SW 1271 (cell line): ENCODE results near the gene MTCH1.

ENCODE experiments used
- DNase-seq, 2 experiments: peaks; one replicate each; lab custom pipeline; 2025; lab: John Stamatoyannopoulos, UW

The MTCH1 gene, protein sequence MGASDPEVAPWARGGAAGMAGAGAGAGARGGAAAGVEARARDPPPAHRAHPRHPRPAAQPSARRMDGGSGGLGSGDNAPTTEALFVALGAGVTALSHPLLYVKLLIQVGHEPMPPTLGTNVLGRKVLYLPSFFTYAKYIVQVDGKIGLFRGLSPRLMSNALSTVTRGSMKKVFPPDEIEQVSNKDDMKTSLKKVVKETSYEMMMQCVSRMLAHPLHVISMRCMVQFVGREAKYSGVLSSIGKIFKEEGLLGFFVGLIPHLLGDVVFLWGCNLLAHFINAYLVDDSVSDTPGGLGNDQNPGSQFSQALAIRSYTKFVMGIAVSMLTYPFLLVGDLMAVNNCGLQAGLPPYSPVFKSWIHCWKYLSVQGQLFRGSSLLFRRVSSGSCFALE

DNA sequence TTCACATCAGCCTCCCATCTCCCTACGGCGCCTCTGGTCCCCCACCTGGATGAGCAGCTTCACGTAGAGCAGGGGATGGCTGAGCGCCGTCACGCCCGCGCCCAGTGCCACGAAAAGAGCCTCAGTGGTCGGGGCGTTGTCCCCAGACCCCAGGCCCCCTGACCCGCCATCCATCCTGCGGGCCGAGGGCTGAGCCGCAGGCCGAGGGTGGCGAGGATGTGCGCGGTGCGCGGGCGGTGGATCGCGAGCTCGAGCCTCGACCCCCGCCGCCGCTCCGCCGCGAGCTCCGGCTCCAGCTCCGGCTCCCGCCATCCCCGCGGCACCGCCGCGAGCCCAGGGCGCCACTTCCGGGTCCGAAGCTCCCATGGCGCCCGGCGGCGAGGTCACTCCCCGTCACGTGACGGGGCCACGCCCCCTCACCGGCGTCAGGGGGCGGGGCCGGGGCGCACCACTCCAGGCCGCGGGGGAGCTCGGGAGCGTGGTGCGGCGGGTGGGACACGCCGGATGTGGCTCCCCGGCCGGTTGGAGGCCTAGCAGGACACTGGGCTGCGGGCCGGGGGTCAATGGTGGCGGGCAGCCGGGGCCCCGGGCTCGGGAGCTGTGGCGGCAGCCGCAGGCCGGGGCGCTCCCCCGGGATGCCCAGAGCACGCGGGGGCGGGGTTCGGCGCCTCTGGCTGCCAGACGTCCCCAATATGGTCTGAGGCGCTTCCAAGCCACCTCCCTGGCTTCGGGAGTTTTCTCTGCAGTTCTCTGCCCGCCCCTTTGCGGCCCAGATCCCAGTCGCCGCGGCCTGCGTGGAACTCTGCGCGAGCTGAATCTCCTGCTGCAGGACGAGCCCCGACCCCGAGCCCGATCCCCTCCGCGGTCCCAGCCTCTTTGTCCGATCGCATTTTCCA is at the start of gene MTCH1:
Gene MTCH1 (minus strand): TSS at position 389 of the 896 bp plus-strand sequence. CDS start 23 bp downstream, at position 366.
- DNase-seq, result peak; percentile 61 to 86

DNA sequence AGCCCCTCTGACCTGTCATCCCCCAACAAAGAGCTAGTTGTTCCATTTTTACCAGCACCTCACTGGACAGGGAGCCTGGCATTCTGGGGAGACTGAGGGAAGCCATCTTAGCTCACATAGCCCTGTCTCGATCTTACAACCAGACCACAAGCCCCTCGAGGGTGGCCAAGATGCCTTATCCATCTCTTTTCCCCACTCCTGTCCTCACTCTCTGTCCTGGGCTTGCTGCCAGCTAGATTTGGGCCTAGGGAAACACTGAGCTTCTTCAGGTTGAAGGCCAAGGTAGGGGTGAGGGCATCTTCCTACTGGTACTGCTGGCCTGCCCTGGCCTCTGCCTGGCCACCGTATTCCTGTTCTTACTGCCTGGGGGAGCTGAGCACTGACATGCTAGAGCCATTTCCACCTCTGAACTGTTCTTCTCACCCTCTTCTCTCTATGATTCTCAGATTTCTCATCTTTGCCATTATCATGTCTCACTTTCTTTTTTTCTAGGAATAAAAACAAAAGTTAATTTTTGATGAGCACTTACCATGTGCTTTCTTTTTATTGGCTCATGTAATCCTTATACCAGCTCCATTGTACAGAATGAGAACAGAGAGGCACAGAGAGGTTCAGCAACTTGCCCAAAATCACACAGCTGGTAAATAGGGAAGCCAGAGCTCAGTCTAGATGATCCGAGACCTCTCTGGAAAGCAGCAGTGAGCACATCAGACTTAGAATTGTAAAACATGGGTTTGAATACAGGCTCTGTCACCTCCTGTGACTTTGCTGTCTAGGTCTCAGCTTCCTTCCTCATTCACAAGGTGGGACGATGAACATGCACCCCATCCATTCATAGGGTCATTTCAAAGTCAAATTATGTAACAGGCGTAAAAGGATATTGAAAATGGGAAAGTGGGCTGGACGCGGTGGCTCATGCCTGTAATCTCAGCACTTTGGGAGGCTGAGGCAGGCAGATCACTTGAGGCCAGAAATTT is 48.1 kb upstream of the MTCH1 start:
- DNase-seq, result no peak

DNA sequence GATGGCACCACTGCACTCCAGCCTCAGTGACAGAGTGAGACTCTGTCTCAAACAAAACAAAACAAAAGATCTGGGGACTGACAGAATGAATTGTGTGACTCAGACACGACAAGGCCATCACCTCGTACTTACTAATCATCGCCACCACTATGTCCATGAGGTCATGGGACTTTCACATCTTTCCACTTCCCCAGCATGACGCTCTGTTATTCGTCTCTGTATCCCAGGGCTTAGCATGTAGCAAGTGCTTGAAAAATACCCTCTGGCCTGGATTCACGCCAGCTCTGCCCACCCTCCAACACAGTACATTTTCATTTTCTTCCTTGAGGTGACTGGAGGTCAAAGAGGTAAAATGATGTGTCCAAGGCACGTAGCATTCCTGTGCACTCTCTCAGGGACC is 47.3 kb upstream of the MTCH1 start:
- no peak for DNase-seq

DNA sequence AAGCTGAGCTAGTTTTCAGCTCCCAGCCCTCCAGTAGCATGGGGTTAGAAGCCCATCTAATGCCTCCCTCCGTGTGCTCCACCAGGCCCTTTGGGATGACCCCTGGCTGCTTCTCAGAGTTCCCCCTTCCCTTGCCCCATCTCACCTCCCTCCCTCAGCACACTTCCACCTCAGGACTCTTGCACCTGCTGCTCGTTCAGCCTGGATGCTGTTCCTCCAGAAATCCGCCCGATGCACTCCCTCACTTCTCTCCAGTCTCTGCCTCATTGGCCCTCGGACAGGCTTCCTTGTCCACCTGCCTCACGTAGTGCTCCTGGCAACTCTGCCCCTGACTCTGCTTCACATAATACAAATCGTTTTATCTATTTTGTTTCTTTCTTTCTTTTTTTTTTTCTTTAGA is 46.2 kb upstream of the MTCH1 start:
- no peak for DNase-seq

DNA sequence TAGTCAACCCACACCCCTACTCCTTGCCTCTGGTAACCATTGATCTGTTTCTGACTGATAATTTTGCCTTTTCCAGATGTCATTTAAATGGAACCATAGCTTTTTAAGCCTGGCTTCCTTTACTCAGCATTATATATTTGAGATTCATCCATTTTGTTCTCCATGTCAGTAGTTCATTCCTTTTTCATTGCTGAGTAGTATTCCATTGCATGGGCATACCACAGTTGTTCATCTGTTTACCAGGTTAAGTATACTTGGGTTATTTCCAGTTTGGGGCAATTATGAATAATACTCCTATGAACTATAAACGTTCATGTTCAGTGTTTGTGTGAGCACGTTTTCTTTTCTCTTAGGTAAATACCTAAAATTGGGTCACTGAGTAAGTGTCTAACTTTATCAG is 44.6 kb upstream of the MTCH1 start:
- no peak for DNase-seq

DNA sequence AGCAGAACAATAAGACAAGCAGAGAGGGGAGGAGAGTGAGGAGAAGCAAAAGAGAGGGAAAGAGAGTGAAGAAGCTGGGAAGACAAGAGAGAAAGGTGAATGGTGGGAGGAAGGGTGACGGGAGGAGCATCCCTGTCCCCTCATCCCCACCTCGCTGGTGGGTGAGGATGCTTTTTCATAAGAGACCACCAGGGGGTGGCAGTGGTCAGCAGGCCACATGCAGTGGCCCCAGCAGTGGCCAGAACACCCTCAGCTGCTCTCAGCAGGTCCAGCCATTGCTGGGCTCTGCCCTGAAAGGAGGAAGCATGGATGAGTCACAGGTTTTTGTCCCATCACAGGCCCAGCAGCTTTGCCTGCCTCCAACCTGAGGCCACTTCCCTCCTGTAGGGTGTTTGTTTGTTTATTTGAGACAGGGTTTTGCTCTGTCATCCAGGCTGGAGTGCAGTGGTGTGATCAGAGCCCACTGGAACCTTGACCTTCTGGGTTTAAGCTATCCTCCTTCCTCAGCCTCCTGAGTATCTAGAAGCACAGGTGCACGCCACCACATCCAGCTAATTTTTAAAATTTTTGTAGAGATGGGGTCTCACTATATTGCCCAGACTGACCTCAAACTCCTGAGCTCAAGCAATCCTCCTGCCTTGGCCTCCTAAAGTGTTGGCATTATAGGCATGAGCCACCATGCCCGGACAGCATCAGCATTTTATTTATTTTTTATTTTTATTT is 43.4 kb upstream of the MTCH1 start:
- DNase-seq, result peak; percentile 84 to 86

DNA sequence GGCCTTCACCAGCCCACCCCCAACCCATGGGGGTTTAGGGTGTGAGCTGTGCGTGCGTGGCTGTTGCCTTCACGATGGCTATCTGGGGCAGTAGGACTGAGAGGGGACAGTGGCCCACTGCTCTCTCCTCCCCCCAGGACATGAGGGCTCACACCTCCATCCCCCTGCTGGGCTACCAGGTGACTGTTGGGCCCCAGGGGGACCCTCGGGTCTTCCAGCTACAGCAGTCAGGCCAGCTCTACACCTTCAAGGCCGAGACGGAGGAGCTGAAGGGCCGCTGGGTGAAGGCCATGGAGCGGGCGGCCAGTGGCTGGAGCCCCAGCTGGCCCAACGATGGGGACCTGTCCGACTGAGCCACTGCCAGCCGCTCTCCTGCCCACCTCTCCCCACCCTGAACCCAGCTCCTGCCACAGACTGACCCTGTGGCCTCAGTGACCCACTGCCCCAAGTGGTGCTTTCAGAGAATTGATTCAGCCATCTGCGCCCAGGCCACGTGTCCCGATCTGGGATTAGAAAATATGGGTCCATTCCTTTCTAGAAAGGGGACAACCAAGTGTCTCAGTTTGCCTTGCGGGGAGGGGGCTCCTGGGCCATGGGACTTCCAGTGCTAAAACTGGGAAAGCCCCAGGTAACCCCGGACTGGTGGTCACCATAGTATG is 41.9 kb upstream of the MTCH1 start:
- no peak for DNase-seq

DNA sequence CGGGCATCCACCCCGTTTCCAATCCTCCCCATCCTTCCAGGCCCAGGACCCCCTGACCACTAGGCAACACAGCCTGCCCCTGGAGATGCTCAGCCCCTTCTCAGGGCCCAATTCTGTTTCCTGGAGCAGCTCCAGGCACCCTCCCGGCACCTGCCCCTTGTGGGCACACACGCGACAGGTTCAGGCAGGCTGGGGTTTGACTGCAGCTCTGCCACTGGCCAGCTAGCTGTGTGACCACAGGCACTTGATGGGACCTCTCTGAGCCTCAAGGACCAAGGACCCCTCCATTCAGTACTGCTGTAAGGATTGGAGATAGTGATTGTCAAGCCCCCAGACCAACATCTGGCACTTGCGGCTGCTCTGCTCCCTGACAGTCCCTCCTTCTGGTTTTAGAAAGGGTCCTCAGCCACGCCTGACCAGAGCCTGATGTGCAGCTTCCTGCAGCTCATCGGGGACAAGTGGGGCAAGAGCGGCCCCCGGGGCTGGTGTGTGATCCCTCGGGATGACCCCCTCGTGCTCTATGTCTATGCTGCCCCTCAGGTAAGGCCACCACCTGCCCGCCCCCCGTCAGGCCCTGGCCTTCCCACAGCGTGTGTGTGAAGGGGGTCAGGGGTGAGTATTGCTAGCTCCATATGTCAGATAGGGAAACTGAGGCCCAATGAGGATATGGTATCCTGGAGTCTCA is 41.2 kb upstream of the MTCH1 start:
- no peak for DNase-seq

DNA sequence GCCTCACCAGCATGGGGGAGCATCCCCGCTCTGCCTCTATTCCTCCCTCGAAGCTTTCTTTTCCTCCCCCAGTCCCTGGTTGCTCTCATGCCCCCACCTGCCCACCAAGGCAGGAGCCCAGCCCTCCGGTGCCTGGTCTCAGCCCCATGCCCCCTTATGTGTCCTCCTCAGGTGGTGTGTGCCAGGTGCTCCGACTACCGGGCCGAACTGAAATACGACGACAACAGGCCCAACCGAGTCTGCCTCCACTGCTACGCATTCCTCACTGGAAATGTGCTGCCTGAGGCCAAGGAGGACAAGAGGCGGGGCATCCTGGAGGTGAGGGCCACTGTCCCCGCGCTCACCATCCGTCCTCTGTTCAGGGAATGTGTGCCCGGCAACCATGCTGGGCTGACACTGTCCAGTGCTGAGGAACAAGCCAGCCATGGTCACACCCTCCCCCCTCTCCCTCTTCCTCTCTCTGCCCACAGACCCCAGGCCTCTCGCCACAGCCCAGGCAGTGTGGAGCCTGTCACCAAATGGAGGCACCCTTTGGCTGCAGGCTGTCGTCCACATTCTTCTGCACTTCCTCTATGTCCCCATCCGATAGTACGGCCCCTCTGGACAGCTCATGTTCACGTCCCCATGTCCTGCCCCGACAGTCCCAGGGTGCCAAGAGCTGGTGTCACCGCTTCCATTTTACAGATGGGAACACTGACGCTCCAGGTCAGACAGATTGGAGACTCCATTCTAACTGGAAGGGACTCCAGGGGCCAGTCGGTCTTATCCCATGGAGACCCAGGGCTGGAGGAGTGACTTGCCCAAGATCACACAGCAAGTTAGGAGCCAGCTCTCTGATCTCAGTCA is 39.8 kb upstream of the MTCH1 start:
- no peak for DNase-seq

DNA sequence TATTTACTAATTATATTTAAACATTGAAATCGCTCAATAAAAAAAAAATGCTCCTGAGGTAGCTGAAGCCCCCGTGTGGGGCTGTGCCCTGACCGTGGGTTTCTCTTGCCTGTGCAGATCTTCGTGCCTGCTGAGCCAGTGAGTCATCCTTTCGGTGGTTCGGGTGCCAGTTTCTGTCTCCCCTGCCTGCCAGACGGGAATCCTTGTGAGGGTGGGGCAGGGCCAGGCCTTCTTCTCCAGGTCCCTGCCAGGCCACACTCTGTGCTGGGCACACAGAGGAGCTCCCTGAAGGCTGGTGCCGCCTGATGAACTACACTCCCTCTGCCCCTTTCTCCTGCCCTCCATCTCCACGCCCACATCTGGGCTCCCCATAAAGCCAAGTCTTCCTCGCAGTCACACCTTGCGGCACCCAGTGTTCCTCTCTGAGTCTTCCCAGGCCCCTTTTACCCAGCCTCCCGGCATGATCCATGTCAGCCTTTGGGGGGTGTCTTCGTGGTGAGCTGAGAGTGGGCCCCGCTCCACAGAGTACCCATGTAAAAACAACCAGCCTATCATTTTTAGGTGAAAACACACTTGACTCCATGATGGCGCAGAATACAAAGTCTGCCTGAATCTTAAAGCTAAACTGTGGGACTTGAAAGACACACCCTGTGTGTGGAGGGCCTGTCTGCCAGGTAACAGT is 38.8 kb upstream of the MTCH1 start:
- DNase-seq, result no peak

DNA sequence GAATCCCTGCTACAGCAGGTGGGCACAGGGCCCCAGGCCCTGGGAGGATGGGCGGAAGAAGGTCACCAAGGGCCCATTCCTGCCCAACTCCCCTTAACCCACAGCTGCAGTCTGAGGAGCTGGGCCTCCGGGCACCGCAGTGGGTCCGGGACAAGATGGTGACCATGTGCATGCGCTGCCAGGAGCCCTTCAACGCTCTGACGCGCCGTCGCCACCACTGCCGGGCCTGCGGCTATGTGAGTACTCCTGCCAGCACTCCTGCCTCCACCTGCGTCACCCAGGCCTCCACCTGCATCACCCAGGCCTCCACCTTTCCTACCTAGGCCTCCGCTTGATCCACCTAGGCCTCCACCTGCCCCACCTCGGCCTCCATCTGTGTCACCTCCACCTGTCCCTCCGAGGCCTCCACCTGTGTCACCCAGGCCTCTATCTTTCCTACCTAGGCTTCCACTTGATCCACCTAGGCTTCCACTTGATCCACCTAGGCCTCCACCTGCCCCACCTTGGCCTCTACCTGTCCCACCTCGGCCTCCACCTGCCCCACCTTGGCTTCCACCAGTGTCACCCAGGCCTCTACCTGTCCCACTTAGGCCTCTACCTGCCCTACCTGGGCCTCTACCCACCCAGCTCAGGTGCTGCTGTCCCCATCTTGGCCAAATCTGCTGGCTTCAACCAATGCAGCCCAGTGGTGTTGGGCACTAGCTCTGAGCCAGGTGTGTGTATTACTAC is 36.3 kb upstream of the MTCH1 start:
- no peak for DNase-seq

DNA sequence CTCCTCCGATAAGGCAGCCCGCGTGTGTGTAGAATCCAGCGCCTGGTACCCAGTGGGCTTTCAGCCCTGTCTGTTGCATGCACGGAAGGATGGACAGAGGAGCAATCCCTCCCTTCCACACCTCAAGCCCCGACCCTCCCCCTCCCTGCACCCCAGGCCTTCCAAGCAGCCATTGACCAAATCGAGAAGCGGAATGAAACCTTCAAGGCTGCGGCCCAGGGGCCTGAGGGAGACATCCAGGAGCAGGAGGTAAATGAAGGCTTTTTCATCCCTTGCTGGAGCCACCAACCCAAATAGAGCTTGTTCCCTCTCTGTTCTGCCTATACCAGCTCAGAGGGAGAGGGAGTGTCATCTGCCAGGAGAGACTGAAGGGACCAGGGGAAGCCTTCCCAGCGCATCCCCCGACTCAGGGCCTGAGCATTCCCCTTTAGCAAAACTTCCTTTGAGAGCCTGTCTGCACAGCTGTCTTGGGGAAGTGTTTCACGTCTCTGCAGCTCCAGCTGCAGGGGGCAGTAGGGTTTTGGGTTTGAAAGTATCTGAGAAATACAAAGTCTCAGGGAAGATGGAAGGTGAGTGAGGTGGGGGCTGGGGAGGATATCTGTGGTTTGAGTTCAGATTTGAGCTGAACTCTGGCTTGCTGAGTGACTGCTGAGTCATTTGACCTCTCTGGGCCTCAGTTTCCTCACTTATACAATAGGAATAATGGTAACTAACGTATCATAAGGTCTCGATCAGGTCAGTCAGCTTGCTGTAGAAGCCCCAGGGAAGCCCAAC is 35.5 kb upstream of the MTCH1 start:
- peak in 1 of 2 experiments; percentile 49 for DNase-seq

DNA sequence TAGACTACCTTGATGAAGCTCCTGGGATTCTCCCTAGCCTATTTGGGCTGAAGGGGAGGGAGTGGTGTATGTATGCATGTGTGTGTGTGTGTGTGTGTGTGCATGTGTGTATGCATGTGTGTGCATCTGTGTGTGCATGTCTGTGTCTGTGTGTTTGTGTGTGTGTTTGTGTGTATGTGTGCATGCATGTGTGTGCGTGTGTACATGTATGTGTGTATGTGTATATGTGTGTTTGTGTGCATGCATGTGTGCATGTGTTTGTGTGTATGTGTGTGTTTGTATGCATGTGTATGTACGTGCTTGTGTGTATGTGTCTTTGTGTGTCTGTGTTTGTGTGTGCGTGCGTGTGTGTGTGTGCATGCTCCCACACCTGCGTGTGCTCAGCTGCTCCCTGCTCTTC is 34.8 kb upstream of the MTCH1 start:
- no peak for DNase-seq

DNA sequence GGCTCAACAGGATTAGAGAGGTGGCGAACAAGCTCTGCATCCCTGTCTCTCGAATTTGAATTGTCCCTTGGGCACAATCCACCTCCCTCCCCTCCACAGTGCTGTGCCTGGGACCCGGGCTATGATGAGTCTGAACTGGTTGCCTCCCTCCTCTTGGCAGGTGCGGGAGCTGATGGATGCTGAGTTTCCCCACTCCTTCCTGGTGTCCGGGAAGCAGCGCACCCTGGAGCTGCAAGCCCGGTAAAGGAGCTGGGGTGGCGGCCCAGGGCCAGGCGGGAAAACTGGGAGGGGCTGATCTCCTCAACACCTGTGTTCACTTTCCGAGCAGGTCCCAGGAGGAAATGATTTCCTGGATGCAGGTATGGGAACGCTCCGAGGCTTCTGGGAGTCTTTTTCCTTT is 34.4 kb upstream of the MTCH1 start:
- no peak for DNase-seq

DNA sequence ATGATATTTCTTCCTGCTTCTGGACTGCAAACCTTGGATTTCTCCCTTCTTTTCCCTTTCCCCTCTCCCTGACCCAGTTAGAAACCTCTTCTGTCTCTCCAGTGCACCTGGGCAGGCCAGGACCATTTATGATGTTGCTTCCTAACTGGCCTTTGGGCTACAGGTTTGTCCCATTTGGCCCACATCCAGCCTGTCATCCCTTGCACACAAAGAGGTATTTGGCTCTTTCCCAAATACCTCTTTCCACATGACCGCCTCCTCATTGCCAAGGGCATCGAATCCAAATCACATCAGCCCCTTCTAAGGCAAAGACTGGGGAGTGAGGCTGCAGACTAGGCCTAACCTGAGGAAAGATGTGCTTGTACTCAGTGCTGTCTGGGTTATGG is 33.1 kb upstream of the MTCH1 start:
- DNase-seq, result no peak

DNA sequence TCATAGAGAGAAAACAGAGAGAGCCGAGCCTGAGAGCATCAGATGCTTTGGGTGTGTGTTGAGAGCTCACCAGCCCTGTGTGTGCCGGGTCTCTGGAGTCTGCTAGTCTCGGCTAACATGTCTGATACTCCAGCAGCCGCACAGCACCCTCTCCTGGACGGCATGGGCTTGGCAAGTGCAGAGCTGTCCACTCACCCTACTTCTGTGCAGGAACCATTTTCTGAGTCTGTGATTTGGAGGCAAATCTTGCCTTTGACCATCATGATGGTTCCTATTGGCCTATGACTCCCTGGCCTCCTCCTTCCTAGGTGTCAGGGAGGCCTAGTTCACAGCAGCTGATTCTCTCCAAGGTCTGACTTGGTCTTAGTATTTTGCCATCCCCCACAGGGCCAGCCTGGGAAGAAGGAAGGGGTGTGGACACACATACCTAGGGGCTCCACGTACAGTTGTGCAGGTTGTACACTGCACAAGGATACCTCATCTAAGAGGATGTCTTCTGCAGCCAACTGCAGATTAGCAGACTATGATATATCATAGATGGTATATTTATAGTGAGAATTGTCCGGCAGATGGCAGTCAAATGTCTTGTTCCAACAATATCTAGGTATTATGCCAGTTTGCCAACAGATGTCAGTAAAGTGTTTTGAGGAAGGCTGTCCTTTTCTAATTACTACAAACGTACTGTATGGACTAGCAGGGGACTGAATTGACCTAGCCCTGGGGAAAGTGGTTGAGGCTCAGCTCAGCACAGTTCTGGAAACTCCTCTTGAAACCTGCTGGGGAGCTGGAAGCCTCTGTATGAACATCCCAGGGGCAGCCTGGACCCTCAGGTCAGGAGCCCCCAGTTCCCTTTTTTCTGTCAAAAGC is 32.4 kb upstream of the MTCH1 start:
- peak; percentile 55 to 92 for DNase-seq
